ENCODE data around the gene FNDC3B.

Gene FNDC3B

GRCh38 chr3:172189987-172190603, 150.7 kb downstream of the FNDC3B start:
- no peak for DNase-seq (ENCODE audit: low read depth)

GRCh38 chr3:172190980-172191379, 151.6 kb downstream of the FNDC3B start:
- no peak for DNase-seq (ENCODE audit: low read depth)

- DNase-seq (ENCODE audit: low read depth) = no peak
Measured at GRCh38 chr3:172191629-172192028, 152.3 kb downstream of the FNDC3B start.

GRCh38 chr3:172192830-172193415, 153.5 kb downstream of the FNDC3B start:
- no peak for DNase-seq (ENCODE audit: low read depth)

GRCh38 chr3:172193436-172193835, 154.1 kb downstream of the FNDC3B start:
- no peak for DNase-seq (ENCODE audit: low read depth)

- DNase-seq (ENCODE audit: low read depth) = no peak
Measured at GRCh38 chr3:172194702-172195406, 155.5 kb downstream of the FNDC3B start.

GRCh38 chr3:172195407-172195754, 156.0 kb downstream of the FNDC3B start:
- DNase-seq (ENCODE audit: low read depth) = no peak

GRCh38 chr3:172197344-172197743, 158.0 kb downstream of the FNDC3B start:
- no peak for DNase-seq (ENCODE audit: low read depth)

GRCh38 chr3:172198428-172198827, 159.1 kb downstream of the FNDC3B start:
- no peak for DNase-seq (ENCODE audit: low read depth)

- DNase-seq (ENCODE audit: low read depth) = no peak
Measured at GRCh38 chr3:172199850-172200369, 160.5 kb downstream of the FNDC3B start.

- DNase-seq (ENCODE audit: low read depth) = no peak
Measured at GRCh38 chr3:172201136-172201869, 161.9 kb downstream of the FNDC3B start.

GRCh38 chr3:172201870-172202236, 162.5 kb downstream of the FNDC3B start:
- no peak for DNase-seq (ENCODE audit: low read depth)

- no peak for DNase-seq (ENCODE audit: low read depth)
Measured at GRCh38 chr3:172202797-172203196, 163.4 kb downstream of the FNDC3B start.

- DNase-seq (ENCODE audit: low read depth) = no peak
Measured at GRCh38 chr3:172203522-172204258, 164.3 kb downstream of the FNDC3B start.

GRCh38 chr3:172204716-172205115, 165.3 kb downstream of the FNDC3B start:
- no peak for DNase-seq (ENCODE audit: low read depth)

GRCh38 chr3:172208586-172209332, 169.4 kb downstream of the FNDC3B start:
- no peak for DNase-seq (ENCODE audit: low read depth)

GRCh38 chr3:172209333-172210321, 170.2 kb downstream of the FNDC3B start:
- no peak for DNase-seq (ENCODE audit: low read depth)

GRCh38 chr3:172210355-172210754, 171.0 kb downstream of the FNDC3B start:
- no peak for DNase-seq (ENCODE audit: low read depth)

- no peak for DNase-seq (ENCODE audit: low read depth)
Measured at GRCh38 chr3:172211123-172211522, 171.7 kb downstream of the FNDC3B start.

- DNase-seq (ENCODE audit: low read depth) = no peak
Measured at GRCh38 chr3:172213200-172213599, 173.8 kb downstream of the FNDC3B start.
